K562 (cell line): ENCODE data around the gene HOXB4. TPM values are rescaled to one million over a fixed set of nuclear protein-coding genes. Genes with fewer than 3 reads are reported as not detected.

Experiments used
- ARID2 ChIP-seq: fragments of 450-650 bp; IDR thresholded peaks from 2 replicates; pipeline ENCODE4 v1.6.1; 2017; ENCODE audit warnings: antibody characterized with exemption, mild to moderate bottlenecking
- CUX1 ChIP-seq: fragments of 200-800 bp; sonication (Bioruptor generic); IDR thresholded peaks from 2 replicates; pipeline ENCODE4 v1.6.1; 2016; ENCODE audit warnings: missing genetic modification characterization, missing compliant biosample characterization
- GABPA ChIP-seq: fragments of 200-800 bp; sonication (Bioruptor generic); conservative IDR thresholded peaks from 2 replicates; pipeline ENCODE4 v1.6.1; 2016; ENCODE audit warnings: low read depth, missing genetic modification characterization, missing compliant biosample characterization
- HDAC3 ChIP-seq: fragments of 450-650 bp; IDR thresholded peaks from 2 replicates; pipeline ENCODE4 v1.6.1; 2018; ENCODE audit warnings: borderline replicate concordance, mild to moderate bottlenecking, moderate library complexity; ENCODE audit not compliant: partially characterized antibody
- HIVEP1 ChIP-seq: fragments of 250-450 bp; sonication (Bioruptor Pico); IDR thresholded peaks from 2 replicates; pipeline ENCODE4 v1.4.0; 2020; ENCODE audit warnings: mild to moderate bottlenecking
- LEF1 ChIP-seq: fragments of 450-650 bp; IDR thresholded peaks from 2 replicates; pipeline ENCODE4 v1.6.1; 2016; ENCODE audit warnings: mild to moderate bottlenecking
- POLR2H ChIP-seq: IDR thresholded peaks from 2 replicates; pipeline ENCODE4 v1.6.1; 2016; ENCODE audit warnings: missing genetic modification characterization, low read depth, mild to moderate bottlenecking, control low read depth, missing compliant biosample characterization, moderate library complexity
- SMAD4 ChIP-seq: fragments of 250-450 bp; sonication (Bioruptor Pico); conservative IDR thresholded peaks from 2 replicates; pipeline ENCODE4 v1.8.0; 2021; ENCODE audit warnings: inconsistent platforms, mild to moderate bottlenecking, moderate library complexity
- SRSF1 ChIP-seq: fragments of 200-400 bp; formaldehyde crosslinking; IDR thresholded peaks from 2 replicates; pipeline ENCODE4 v1.6.1; 2017; ENCODE audit warnings: mild to moderate bottlenecking, low read depth, low read length, moderate library complexity
- TCF3 ChIP-seq: sonication (generic); formaldehyde crosslinking; IDR thresholded peaks from 2 replicates; pipeline ENCODE4 v1.4.0; 2020; ENCODE audit warnings: mild to moderate bottlenecking, missing genetic modification reagents
- TEAD1 ChIP-seq, 2 experiments: fragments of 450-650 bp in 1 of 2; sonication (generic) in 1 of 2; formaldehyde crosslinking; IDR thresholded peaks; 2 replicates each; pipeline versions ENCODE4 v1.4.0 to v1.8.0; 2020 to 2022; ENCODE audit warnings: mild to moderate bottlenecking in 2 of 2, missing genetic modification reagents in 1 of 2
- TRIM24 ChIP-seq, 2 experiments: fragments of 450-650 bp; IDR thresholded peaks; 2 replicates each; pipeline ENCODE4 v1.6.1; 2016
- ZBTB17 ChIP-seq: fragments of 450-650 bp; formaldehyde crosslinking; IDR thresholded peaks from 2 replicates; pipeline ENCODE4 v1.4.0; 2020; ENCODE audit warnings: mild to moderate bottlenecking
- ZFP36 ChIP-seq: fragments of 150-350 bp; IDR thresholded peaks from 2 replicates; pipeline ENCODE4 v1.6.1; 2018; ENCODE audit warnings: low read length, low read depth; ENCODE audit not compliant: partially characterized antibody
- ZFX ChIP-seq: sonication (generic); formaldehyde crosslinking; IDR thresholded peaks from 2 replicates; pipeline ENCODE4 v1.8.0; 2022; ENCODE audit warnings: mild to moderate bottlenecking, missing genetic modification reagents, moderate library complexity
- ZNF134 ChIP-seq: fragments of 250-450 bp; sonication (Bioruptor Pico); conservative IDR thresholded peaks from 2 replicates; pipeline ENCODE4 v1.4.0; 2020
- ZNF639 ChIP-seq, 2 experiments: fragments of 200-800 bp in 1 of 2; sonication (Bioruptor generic) in 1 of 2; sonication (generic) in 1 of 2; formaldehyde crosslinking in 1 of 2; IDR thresholded peaks in 1 of 2; conservative IDR thresholded peaks in 1 of 2; 2 replicates each; pipeline versions ENCODE4 v1.5.0 to v1.6.1; 2016 to 2020; ENCODE audit warnings: missing compliant biosample characterization in 1 of 2, missing genetic modification characterization in 1 of 2, missing genetic modification reagents in 1 of 2
- polyA plus RNA-seq, 8 experiments: library from polyadenylated mRNA; depleted of rRNA in 4 of 8; stranded (reverse) in 5 of 8; unstranded in 3 of 8; fragments of >200 nt; fragmentation: Nextera tagmentation in 2 of 8; fragmentation: Illumina TruSeq in 1 of 8; extraction: Ambion mirVana in 2 of 8; extraction: Trizol in 1 of 8; gene quantifications; 2 replicates each; pipeline versions ENCODE4 v1.2.1 to v1.2.3, GENCODE V29; 2011 to 2014; ENCODE audit warnings: inconsistent platforms in 1 of 8, missing spikeins in 1 of 8
- total RNA-seq, 7 experiments: library from RNA; depleted of rRNA in 6 of 7; stranded (reverse); fragments of >200 nt in 6 of 7; fragmentation: Illumina TruSeq in 2 of 7; extraction: Trizol in 2 of 7; gene quantifications; 2 replicates each; pipeline versions ENCODE4 v1.2.1 to v1.2.3, GENCODE V29; 2011 to 2021; ENCODE audit warnings: low replicate concordance in 1 of 7
- TF ChIP-seq, protein P1 (sequence below): sonication (generic); formaldehyde crosslinking; IDR thresholded peaks from 2 replicates; pipeline ENCODE4 v1.8.1; 2023; ENCODE audit warnings: mild to moderate bottlenecking, missing genetic modification reagents

The HOXB4 gene
- total and polyA plus RNA-seq, 9 of the 15 experiments (the other 6 are each of a cell fraction or from before 2014, with no cell fraction given) = 1.6 to 34.9 (median 14.9) TPM

- TF ChIP-seq CUX1 (CRISPR knock-in tag) (peak; percentile 20), HIVEP1 (CRISPR knock-in tag) (no peak), ZFX (peak; percentile 63), ARID2 (no peak), SRSF1 (no peak), LEF1 (peak; percentile 34; the same call in 1 of the 2 replicates), ZNF134 (no peak), GABPA (peak; percentile 51), POLR2H (tag) (peak; percentile 35), ZFP36 (no peak), TEAD1 (CRISPR knock-in tag; IDR thresholded peaks at IDR 0.05) (peak in 1 of 2 experiments; percentile 49; a peak in 1 of 4 replicates), SMAD4 (CRISPR knock-in tag) (0 out of 2 replicates have a peak, but pooled peaks have one; percentile 49), TRIM24 (IDR thresholded peaks at IDR 0.05) (0 out of 4 replicates have a peak, but pooled peaks of 1 of the 2 experiments have one; percentile 32), ZBTB17 (CRISPR knock-in tag) (no peak), ZNF639 (CRISPR knock-in tag; conservative IDR thresholded peaks at IDR 0.05 in 1 of 2, IDR thresholded peaks at IDR 0.05 in 1 of 2) (peak in 1 of 2 experiments; percentile 53; a peak in 2 of 4 replicates), HDAC3 (no peak), TCF3 (CRISPR knock-in tag) (peak; percentile 60)
- TF ChIP-seq, protein P1, sequence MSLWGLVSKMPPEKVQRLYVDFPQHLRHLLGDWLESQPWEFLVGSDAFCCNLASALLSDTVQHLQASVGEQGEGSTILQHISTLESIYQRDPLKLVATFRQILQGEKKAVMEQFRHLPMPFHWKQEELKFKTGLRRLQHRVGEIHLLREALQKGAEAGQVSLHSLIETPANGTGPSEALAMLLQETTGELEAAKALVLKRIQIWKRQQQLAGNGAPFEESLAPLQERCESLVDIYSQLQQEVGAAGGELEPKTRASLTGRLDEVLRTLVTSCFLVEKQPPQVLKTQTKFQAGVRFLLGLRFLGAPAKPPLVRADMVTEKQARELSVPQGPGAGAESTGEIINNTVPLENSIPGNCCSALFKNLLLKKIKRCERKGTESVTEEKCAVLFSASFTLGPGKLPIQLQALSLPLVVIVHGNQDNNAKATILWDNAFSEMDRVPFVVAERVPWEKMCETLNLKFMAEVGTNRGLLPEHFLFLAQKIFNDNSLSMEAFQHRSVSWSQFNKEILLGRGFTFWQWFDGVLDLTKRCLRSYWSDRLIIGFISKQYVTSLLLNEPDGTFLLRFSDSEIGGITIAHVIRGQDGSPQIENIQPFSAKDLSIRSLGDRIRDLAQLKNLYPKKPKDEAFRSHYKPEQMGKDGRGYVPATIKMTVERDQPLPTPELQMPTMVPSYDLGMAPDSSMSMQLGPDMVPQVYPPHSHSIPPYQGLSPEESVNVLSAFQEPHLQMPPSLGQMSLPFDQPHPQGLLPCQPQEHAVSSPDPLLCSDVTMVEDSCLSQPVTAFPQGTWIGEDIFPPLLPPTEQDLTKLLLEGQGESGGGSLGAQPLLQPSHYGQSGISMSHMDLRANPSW (CRISPR knock-in tag) = no peak
Measured at GRCh38 chr17:48547808-48548522, 30.2 kb downstream of the HOXB4 start (continued).
